HEK293 (cell line): ENCODE data around the gene KCNJ6.

Experiments used
- CTCF ChIP-seq: fragments of 450-650 bp; formaldehyde crosslinking; IDR thresholded peaks from 2 replicates; pipeline ENCODE4 v1.5.1; 2016; ENCODE audit warnings: missing biosample characterization, missing genetic modification characterization
- OVOL3 ChIP-seq: fragments of 450-650 bp; formaldehyde crosslinking; IDR thresholded peaks from 2 replicates; pipeline ENCODE4 v1.5.1; 2016; ENCODE audit warnings: missing biosample characterization, missing genetic modification characterization
- YY1 ChIP-seq: fragments of 450-650 bp; formaldehyde crosslinking; IDR thresholded peaks from 2 replicates; pipeline ENCODE4 v1.5.1; 2018; ENCODE audit warnings: missing biosample characterization, missing genetic modification characterization
- ZBTB7A ChIP-seq: fragments of 450-650 bp; formaldehyde crosslinking; IDR thresholded peaks from 2 replicates; pipeline ENCODE4 v1.5.1; 2016; ENCODE audit warnings: low read depth, missing biosample characterization, missing genetic modification characterization
- ZNF174 ChIP-seq: fragments of 450-650 bp; formaldehyde crosslinking; IDR thresholded peaks from 2 replicates; pipeline ENCODE4 v1.5.0; 2017; ENCODE audit warnings: missing biosample characterization, mild to moderate bottlenecking, missing genetic modification characterization
- ZNF18 ChIP-seq: fragments of 450-650 bp; formaldehyde crosslinking; IDR thresholded peaks from 2 replicates; pipeline ENCODE4 v1.5.1; 2016; ENCODE audit warnings: missing biosample characterization, missing genetic modification characterization
- ZNF202 ChIP-seq: fragments of 450-650 bp; formaldehyde crosslinking; IDR thresholded peaks from 2 replicates; pipeline ENCODE4 v1.5.1; 2016; ENCODE audit warnings: missing biosample characterization, missing genetic modification characterization, borderline replicate concordance
- ZNF214 ChIP-seq: fragments of 450-650 bp; formaldehyde crosslinking; IDR thresholded peaks from 2 replicates; pipeline ENCODE4 v1.5.1; 2017; ENCODE audit warnings: missing biosample characterization, mild to moderate bottlenecking, missing genetic modification characterization, borderline replicate concordance
- ZNF26 ChIP-seq: fragments of 450-650 bp; formaldehyde crosslinking; IDR thresholded peaks from 2 replicates; pipeline ENCODE4 v1.5.1; 2016; ENCODE audit warnings: missing biosample characterization, missing genetic modification characterization
- ZNF350 ChIP-seq: fragments of 450-650 bp; formaldehyde crosslinking; IDR thresholded peaks from 2 replicates; pipeline ENCODE4 v1.5.0; 2017; ENCODE audit warnings: missing biosample characterization, mild to moderate bottlenecking, missing genetic modification characterization
- ZNF488 ChIP-seq: fragments of 450-650 bp; formaldehyde crosslinking; IDR thresholded peaks from 2 replicates; pipeline ENCODE4 v1.5.1; 2016; ENCODE audit warnings: missing biosample characterization, missing genetic modification characterization
- ZNF704 ChIP-seq: fragments of 450-650 bp; formaldehyde crosslinking; IDR thresholded peaks from 2 replicates; pipeline ENCODE4 v1.5.1; 2016; ENCODE audit warnings: missing biosample characterization, missing genetic modification characterization
- ZNF830 ChIP-seq: fragments of 450-650 bp; IDR thresholded peaks from 2 replicates; pipeline ENCODE4 v1.5.0; 2018; ENCODE audit warnings: missing biosample characterization, missing genetic modification characterization, low read depth, mild to moderate bottlenecking, moderate library complexity
- ZSCAN5A ChIP-seq: fragments of 450-650 bp; formaldehyde crosslinking; IDR thresholded peaks from 2 replicates; pipeline ENCODE4 v1.5.1; 2016; ENCODE audit warnings: missing biosample characterization, missing genetic modification characterization

- TF ChIP-seq ZNF26 (tag by site-specific recombination) = no peak
- TF ChIP-seq CTCF (tag by site-specific recombination) = no peak
- TF ChIP-seq ZNF202 (tag by site-specific recombination) = no peak
- TF ChIP-seq ZNF350 (tag by site-specific recombination) = no peak
- no peak for TF ChIP-seq ZNF174
- TF ChIP-seq OVOL3 (tag by site-specific recombination) = no peak
- no peak for TF ChIP-seq YY1 (tag by site-specific recombination)
- TF ChIP-seq ZSCAN5A = no peak
- no peak for TF ChIP-seq ZNF704 (tag by site-specific recombination)
- no peak for TF ChIP-seq ZNF214
- TF ChIP-seq ZNF18 (tag by site-specific recombination) = no peak
- TF ChIP-seq ZNF830 (tag by site-specific recombination) = no peak
- TF ChIP-seq ZNF488 (tag by site-specific recombination) = no peak
- TF ChIP-seq ZBTB7A (tag by site-specific recombination) = no peak
Observed at GRCh38 chr21:37808261-37808660, 108.0 kb downstream of the KCNJ6 start.
